Measurements from ENCODE around the gene SERPINA7. TPM values are rescaled to one million over a fixed set of nuclear protein-coding genes. Genes with fewer than 3 reads are reported as not detected.
"Not testable (repeated sequence)": the region's sequence is repeated elsewhere in the genome, so short reads cannot be mapped to it uniquely, and the experiment has no call there.

SERPINA7 gene
- total RNA-seq, 1 experiment from 2014 or later = not detected

- Histone ChIP-seq H3K4me1 (ENCODE audit: control insufficient read depth in 1 of 2, insufficient read depth in 2 of 2, low read length in 2 of 2) (no peaks in the 10 kb centered on the region), H3K4me2 (ENCODE audit: low read length) (no peak overlapping the region), H3K27ac (ENCODE audit: low read depth, low read length) (no peak overlapping the region), H3K9me3 (ENCODE audit: control insufficient read depth in 1 of 2, insufficient read depth in 1 of 2, low read depth in 1 of 2, low read length in 2 of 2) (no peaks in the 10 kb centered on the region), H3K9me2 (ENCODE audit: insufficient read depth) (no peaks in the 10 kb centered on the region), H4K20me1 (ENCODE audit: insufficient read depth) (no peaks in the 10 kb centered on the region), H3K36me3 (ENCODE audit: control insufficient read depth in 1 of 2, insufficient read depth in 2 of 2, low read length in 2 of 2) (no peaks in the 10 kb centered on the region), H3K4me3 (replicated peaks in 1 of 2; ENCODE audit: low read depth in 1 of 2, low read length in 2 of 2) (no peak overlapping the region), H2AFZ (ENCODE audit: low read depth, low read length, poor library complexity, severe bottlenecking) (no peak overlapping the region), H3K79me2 (ENCODE audit: insufficient read depth, low read length) (no peaks in the 10 kb centered on the region), H3K27me3 (ENCODE audit: insufficient read depth, low read length) (no peaks in the 10 kb centered on the region), H3K9ac (ENCODE audit: low read length) (no peak overlapping the region)
- CTCF ChIA-PET = no interaction called here
- no TSS peak for BruUV-seq (replicated peaks)
- DNase-seq (ENCODE audit: low read depth, low spot score) = no peak
- no peak for ATAC-seq
- RAD21 ChIA-PET (ENCODE audit: low non-redundant PET in 1 of 2, low total read pairs in 2 of 2, uncharacterized antibody in 2 of 2, unreplicated experiment in 2 of 2) = no interaction called here
- intact Hi-C loops (cut with micrococcal nuclease) = no loop called here
- TF ChIP-seq FOSL1 (IDR thresholded peaks at IDR 0.05; ENCODE audit: low read depth) (no peak), EZH2 (IDR thresholded peaks at IDR 0.05) (no peak), YY1 (IDR thresholded peaks at IDR 0.05; ENCODE audit: extremely low read depth, insufficient replicate concordance, low read depth, low read length) (no peak), EGR1 (IDR thresholded peaks at IDR 0.05; ENCODE audit: low read depth) (no peak), MAX (IDR thresholded peaks at IDR 0.05) (no peak), POLR2A (IDR thresholded peaks at IDR 0.05; ENCODE audit: borderline replicate concordance, extremely low read depth, insufficient read depth, insufficient read length) (no peak), REST (IDR thresholded peaks at IDR 0.05; ENCODE audit: low read depth) (no peak)
- POLR2A ChIA-PET = no interaction called here
These were observed 30.7 kb downstream of the SERPINA7 start for GRCh38 chrX:106007815-106008214.

GRCh38 chrX:106005684-106006083, 32.8 kb downstream of the SERPINA7 start:
- H3K4me3 ChIP-seq (replicated peaks in 1 of 2; ENCODE audit: low read depth in 1 of 2, low read length in 2 of 2) = no peak overlapping the region
- H3K4me1 ChIP-seq (ENCODE audit: control insufficient read depth in 1 of 2, insufficient read depth in 2 of 2, low read length in 2 of 2) = no peaks in the 10 kb centered on the region
- intact Hi-C loops (cut with micrococcal nuclease) = no loop called here
- H3K27ac ChIP-seq (ENCODE audit: low read depth, low read length) = no peak overlapping the region
- H3K36me3 ChIP-seq (ENCODE audit: control insufficient read depth in 1 of 2, insufficient read depth in 2 of 2, low read length in 2 of 2) = no peaks in the 10 kb centered on the region
- ChIA-PET RAD21 (ENCODE audit: low non-redundant PET in 1 of 2, low total read pairs in 2 of 2, uncharacterized antibody in 2 of 2, unreplicated experiment in 2 of 2) (no interaction called here), POLR2A (no interaction called here), CTCF (no interaction called here)
- no peaks in the 10 kb centered on the region for H3K79me2 ChIP-seq (ENCODE audit: insufficient read depth, low read length)
- DNase-seq (ENCODE audit: low read depth, low spot score) (no peak), ATAC-seq (no peak)
- H4K20me1 ChIP-seq (ENCODE audit: insufficient read depth) = no peaks in the 10 kb centered on the region
- no peak overlapping the region for H3K4me2 ChIP-seq (ENCODE audit: low read length)
- no peak overlapping the region for H2AFZ ChIP-seq (ENCODE audit: low read depth, low read length, poor library complexity, severe bottlenecking)
- H3K9me3 ChIP-seq (ENCODE audit: control insufficient read depth in 1 of 2, insufficient read depth in 1 of 2, low read depth in 1 of 2, low read length in 2 of 2) = no peaks in the 10 kb centered on the region
- H3K9me2 ChIP-seq (ENCODE audit: insufficient read depth) = no peaks in the 10 kb centered on the region
- H3K27me3 ChIP-seq (ENCODE audit: insufficient read depth, low read length) = no peaks in the 10 kb centered on the region
- BruUV-seq (replicated peaks) = no TSS peak
- no peak overlapping the region for H3K9ac ChIP-seq (ENCODE audit: low read length)
- TF ChIP-seq YY1 (IDR thresholded peaks at IDR 0.05; ENCODE audit: extremely low read depth, insufficient replicate concordance, low read depth, low read length) (no peak), SP1 (IDR thresholded peaks at IDR 0.05; ENCODE audit: low read depth) (no peak), EZH2 (IDR thresholded peaks at IDR 0.05) (no peak), RAD21 (IDR thresholded peaks at IDR 0.05; ENCODE audit: low read depth) (no peak), EGR1 (IDR thresholded peaks at IDR 0.05; ENCODE audit: low read depth) (no peak)

GRCh38 chrX:106000609-106001008, 37.9 kb downstream of the SERPINA7 start:
- H3K4me1 ChIP-seq (ENCODE audit: control insufficient read depth in 1 of 2, insufficient read depth in 2 of 2, low read length in 2 of 2); BruUV-seq (replicated peaks); DNase-seq (ENCODE audit: low read depth, low spot score); H3K9ac ChIP-seq (ENCODE audit: low read length); H3K27me3 ChIP-seq (ENCODE audit: insufficient read depth, low read length); H4K20me1 ChIP-seq (ENCODE audit: insufficient read depth); H3K36me3 ChIP-seq (ENCODE audit: control insufficient read depth in 1 of 2, insufficient read depth in 2 of 2, low read length in 2 of 2); H3K27ac ChIP-seq (ENCODE audit: low read depth, low read length); ATAC-seq; H2AFZ ChIP-seq (ENCODE audit: low read depth, low read length, poor library complexity, severe bottlenecking); H3K79me2 ChIP-seq (ENCODE audit: insufficient read depth, low read length); H3K4me3 ChIP-seq (replicated peaks in 1 of 2; ENCODE audit: low read depth in 1 of 2, low read length in 2 of 2); POLR2A ChIA-PET; H3K9me2 ChIP-seq (ENCODE audit: insufficient read depth); CTCF ChIA-PET; H3K4me2 ChIP-seq (ENCODE audit: low read length); RAD21 ChIA-PET (ENCODE audit: low non-redundant PET in 1 of 2, low total read pairs in 2 of 2, uncharacterized antibody in 2 of 2, unreplicated experiment in 2 of 2); intact Hi-C loops (cut with micrococcal nuclease); H3K9me3 ChIP-seq (ENCODE audit: control insufficient read depth in 1 of 2, insufficient read depth in 1 of 2, low read depth in 1 of 2, low read length in 2 of 2): not testable (repeated sequence)
